ENCODE results near the gene KCNC3. TPM values are rescaled to one million over a fixed set of nuclear protein-coding genes. Genes with fewer than 3 reads are reported as not detected.

KCNC3 gene
- total and polyA plus RNA-seq, 10 of the 15 experiments (the other 5 are each of a cell fraction or from before 2014, with no cell fraction given): 0.08 to 3.8 (median 0.44) TPM; not detected in 2

DNA sequence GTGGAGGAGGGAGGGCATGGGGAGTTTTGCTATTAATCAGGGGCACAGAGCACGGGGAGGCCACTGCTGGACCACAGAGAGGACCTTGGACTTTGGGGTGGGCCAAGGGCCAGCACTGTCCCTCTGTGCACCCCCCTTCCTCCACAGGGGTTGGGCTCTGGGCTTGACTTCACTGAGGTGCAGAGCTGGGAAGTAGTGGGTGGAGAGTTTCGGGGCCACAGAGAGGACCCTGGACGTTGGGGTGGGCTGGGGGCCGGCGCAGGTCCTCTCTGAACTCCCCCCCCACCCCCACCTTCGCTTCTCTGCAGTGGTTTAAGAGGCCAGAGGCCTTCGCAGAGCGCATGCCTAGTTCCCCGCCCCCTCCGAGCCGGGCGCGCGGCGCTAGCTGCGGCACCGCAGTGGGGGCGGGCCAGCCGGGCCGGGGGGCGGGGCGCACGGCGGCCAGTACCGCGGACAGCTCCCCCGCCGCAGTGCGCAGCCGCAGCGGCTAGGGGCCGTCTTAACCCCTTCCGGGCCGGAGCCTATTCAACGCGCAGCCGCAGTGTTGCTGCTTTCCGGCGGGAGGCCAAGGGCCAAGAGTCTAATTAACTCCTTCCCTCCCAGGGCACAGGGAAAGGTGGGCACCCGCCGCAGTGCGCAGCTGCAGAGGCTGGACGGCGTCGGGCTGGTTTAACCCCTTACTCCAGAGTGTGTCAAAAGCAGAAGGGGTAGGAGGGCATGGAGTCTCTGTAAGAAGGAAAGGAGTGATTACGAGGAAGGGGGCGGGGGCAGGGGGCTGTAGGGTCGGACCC is 3.7 kb downstream of the KCNC3 start (continued):
- TF ChIP-seq, protein P1, sequence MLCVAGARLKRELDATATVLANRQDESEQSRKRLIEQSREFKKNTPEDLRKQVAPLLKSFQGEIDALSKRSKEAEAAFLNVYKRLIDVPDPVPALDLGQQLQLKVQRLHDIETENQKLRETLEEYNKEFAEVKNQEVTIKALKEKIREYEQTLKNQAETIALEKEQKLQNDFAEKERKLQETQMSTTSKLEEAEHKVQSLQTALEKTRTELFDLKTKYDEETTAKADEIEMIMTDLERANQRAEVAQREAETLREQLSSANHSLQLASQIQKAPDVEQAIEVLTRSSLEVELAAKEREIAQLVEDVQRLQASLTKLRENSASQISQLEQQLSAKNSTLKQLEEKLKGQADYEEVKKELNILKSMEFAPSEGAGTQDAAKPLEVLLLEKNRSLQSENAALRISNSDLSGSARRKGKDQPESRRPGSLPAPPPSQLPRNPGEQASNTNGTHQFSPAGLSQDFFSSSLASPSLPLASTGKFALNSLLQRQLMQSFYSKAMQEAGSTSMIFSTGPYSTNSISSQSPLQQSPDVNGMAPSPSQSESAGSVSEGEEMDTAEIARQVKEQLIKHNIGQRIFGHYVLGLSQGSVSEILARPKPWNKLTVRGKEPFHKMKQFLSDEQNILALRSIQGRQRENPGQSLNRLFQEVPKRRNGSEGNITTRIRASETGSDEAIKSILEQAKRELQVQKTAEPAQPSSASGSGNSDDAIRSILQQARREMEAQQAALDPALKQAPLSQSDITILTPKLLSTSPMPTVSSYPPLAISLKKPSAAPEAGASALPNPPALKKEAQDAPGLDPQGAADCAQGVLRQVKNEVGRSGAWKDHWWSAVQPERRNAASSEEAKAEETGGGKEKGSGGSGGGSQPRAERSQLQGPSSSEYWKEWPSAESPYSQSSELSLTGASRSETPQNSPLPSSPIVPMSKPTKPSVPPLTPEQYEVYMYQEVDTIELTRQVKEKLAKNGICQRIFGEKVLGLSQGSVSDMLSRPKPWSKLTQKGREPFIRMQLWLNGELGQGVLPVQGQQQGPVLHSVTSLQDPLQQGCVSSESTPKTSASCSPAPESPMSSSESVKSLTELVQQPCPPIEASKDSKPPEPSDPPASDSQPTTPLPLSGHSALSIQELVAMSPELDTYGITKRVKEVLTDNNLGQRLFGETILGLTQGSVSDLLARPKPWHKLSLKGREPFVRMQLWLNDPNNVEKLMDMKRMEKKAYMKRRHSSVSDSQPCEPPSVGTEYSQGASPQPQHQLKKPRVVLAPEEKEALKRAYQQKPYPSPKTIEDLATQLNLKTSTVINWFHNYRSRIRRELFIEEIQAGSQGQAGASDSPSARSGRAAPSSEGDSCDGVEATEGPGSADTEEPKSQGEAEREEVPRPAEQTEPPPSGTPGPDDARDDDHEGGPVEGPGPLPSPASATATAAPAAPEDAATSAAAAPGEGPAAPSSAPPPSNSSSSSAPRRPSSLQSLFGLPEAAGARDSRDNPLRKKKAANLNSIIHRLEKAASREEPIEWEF (IDR thresholded peaks at IDR 0.05; ENCODE audit: insufficient replicate concordance, low read depth, low read length): no peak
- TF ChIP-seq SMC3 (IDR thresholded peaks at IDR 0.05; ENCODE audit: borderline replicate concordance, low read length) (no peak), KDM1A (IDR thresholded peaks at IDR 0.05; ENCODE audit: borderline replicate concordance) (no peak), MEF2A (IDR thresholded peaks at IDR 0.05; ENCODE audit: insufficient read depth, low read depth, low read length) (no peak), ZNF24 (IDR thresholded peaks at IDR 0.05) (no peak), SRF (IDR thresholded peaks at IDR 0.05; ENCODE audit: low read depth in 2 of 2, low read length in 2 of 2) (no peak), SIN3A (IDR thresholded peaks at IDR 0.05; ENCODE audit: low read depth, low read length) (peak; percentile 69; the same call in 1 of the 2 replicates), NR2C2 (IDR thresholded peaks at IDR 0.05; ENCODE audit: borderline replicate concordance, control insufficient read depth, insufficient read length, low read depth) (no peak), RB1 (IDR thresholded peaks at IDR 0.05; ENCODE audit: borderline replicate concordance) (peak; percentile 59; the same call in 1 of the 2 replicates), CEBPB (IDR thresholded peaks at IDR 0.05; ENCODE audit: borderline replicate concordance in 1 of 2, low read depth in 2 of 2, low read length in 2 of 2) (no peak), RFX5 (IDR thresholded peaks at IDR 0.05; ENCODE audit: low read depth, low read length) (no peak), SP1 (IDR thresholded peaks at IDR 0.05; ENCODE audit: low read depth, low read length) (peak; percentile 63), SUZ12 (IDR thresholded peaks at IDR 0.05; ENCODE audit: unreplicated experiment) (no peak), TCF7 (IDR thresholded peaks at IDR 0.05; ENCODE audit: borderline replicate concordance) (no peak)
- TF ChIP-seq, protein P2, sequence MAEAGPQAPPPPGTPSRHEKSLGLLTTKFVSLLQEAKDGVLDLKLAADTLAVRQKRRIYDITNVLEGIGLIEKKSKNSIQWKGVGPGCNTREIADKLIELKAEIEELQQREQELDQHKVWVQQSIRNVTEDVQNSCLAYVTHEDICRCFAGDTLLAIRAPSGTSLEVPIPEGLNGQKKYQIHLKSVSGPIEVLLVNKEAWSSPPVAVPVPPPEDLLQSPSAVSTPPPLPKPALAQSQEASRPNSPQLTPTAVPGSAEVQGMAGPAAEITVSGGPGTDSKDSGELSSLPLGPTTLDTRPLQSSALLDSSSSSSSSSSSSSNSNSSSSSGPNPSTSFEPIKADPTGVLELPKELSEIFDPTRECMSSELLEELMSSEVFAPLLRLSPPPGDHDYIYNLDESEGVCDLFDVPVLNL (IDR thresholded peaks at IDR 0.05; ENCODE audit: low read depth, low read length): no peak
- TF ChIP-seq, protein P3, sequence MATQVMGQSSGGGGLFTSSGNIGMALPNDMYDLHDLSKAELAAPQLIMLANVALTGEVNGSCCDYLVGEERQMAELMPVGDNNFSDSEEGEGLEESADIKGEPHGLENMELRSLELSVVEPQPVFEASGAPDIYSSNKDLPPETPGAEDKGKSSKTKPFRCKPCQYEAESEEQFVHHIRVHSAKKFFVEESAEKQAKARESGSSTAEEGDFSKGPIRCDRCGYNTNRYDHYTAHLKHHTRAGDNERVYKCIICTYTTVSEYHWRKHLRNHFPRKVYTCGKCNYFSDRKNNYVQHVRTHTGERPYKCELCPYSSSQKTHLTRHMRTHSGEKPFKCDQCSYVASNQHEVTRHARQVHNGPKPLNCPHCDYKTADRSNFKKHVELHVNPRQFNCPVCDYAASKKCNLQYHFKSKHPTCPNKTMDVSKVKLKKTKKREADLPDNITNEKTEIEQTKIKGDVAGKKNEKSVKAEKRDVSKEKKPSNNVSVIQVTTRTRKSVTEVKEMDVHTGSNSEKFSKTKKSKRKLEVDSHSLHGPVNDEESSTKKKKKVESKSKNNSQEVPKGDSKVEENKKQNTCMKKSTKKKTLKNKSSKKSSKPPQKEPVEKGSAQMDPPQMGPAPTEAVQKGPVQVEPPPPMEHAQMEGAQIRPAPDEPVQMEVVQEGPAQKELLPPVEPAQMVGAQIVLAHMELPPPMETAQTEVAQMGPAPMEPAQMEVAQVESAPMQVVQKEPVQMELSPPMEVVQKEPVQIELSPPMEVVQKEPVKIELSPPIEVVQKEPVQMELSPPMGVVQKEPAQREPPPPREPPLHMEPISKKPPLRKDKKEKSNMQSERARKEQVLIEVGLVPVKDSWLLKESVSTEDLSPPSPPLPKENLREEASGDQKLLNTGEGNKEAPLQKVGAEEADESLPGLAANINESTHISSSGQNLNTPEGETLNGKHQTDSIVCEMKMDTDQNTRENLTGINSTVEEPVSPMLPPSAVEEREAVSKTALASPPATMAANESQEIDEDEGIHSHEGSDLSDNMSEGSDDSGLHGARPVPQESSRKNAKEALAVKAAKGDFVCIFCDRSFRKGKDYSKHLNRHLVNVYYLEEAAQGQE (IDR thresholded peaks at IDR 0.05; ENCODE audit: low read depth, low read length): peak; percentile 99
